ENCODE results near the gene SPAG16.

The SPAG16 gene

DNA sequence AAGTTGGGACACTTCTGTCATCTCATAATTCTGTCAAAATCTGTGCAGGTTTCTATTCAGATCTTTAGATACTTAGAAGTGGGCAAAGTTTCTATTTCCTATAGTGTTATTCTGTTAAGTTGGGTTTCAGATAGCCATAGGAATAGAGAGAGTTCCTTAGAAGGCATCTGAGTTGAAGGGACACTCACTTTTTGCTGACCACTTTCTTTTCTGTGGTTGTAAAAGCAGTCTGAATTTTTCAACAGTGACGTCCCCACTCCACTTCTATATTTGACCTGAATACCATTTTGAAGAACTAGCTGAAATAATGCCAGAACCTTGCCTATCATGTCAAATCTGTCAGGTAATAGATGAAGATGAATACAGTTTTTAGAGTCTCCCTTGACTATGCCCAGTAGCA, 267.3 kb downstream of the SPAG16 start:
- TF ChIP-seq SUZ12 (IDR thresholded peaks at IDR 0.05; ENCODE audit: extremely low read depth, insufficient read depth, insufficient read length) (no peak), YY1 (IDR thresholded peaks at IDR 0.05; ENCODE audit: insufficient read depth, insufficient read length) (no peak), ZNF274 (IDR thresholded peaks at IDR 0.05; ENCODE audit: low read depth, low read length) (no peak)
- no peak overlapping the region for H3K9ac ChIP-seq (ENCODE audit: insufficient read length, low read depth)

DNA sequence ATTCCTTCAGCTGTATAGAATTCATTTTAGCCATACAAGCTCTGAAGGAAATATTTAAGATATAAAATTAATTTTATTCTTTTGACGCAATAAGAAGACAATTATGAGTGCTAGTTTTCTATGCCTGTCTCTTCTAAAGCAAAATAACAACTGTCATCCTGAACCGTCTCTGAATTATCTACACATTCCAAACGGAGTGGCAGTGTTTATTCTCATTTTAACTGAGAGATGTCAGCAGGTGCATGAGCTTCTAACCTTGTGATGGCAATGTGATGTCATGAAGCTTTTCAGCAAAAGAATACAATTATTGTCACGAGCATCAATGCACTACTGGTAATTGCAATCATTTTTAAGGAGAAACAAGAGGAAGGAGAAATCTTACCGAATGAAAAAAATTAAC, 274.8 kb downstream of the SPAG16 start:
- Histone ChIP-seq H3K4me1 (ENCODE audit: insufficient read depth, insufficient read length) (no peaks in the 10 kb centered on the region), H3K4me3 (ENCODE audit: insufficient read length, low read depth) (no peak overlapping the region), H3K9ac (ENCODE audit: insufficient read length, low read depth) (no peak overlapping the region), H3K36me3 (ENCODE audit: insufficient read depth, insufficient read length, low read length) (no peaks in the 10 kb centered on the region), H3K9me3 (ENCODE audit: insufficient read depth, low read length) (no peaks in the 10 kb centered on the region), H3K27me3 (ENCODE audit: insufficient read depth, insufficient read length) (no peaks in the 10 kb centered on the region)
- DNase-seq (ENCODE audit: low read depth, low spot score): no peak
- no peak for TF ChIP-seq SUZ12 (IDR thresholded peaks at IDR 0.05; ENCODE audit: extremely low read depth, insufficient read depth, insufficient read length)
- no peak for TF ChIP-seq ZNF274 (IDR thresholded peaks at IDR 0.05; ENCODE audit: low read depth, low read length)
- TF ChIP-seq YY1 (IDR thresholded peaks at IDR 0.05; ENCODE audit: insufficient read depth, insufficient read length): no peak

More for the DNA sequence above, 267.3 kb downstream of the SPAG16 start:
- Histone ChIP-seq H3K27me3 (ENCODE audit: insufficient read depth, insufficient read length) (no peaks in the 10 kb centered on the region), H3K9me3 (ENCODE audit: insufficient read depth, low read length) (no peaks in the 10 kb centered on the region), H3K4me1 (ENCODE audit: insufficient read depth, insufficient read length) (no peaks in the 10 kb centered on the region), H3K36me3 (ENCODE audit: insufficient read depth, insufficient read length, low read length) (no peaks in the 10 kb centered on the region), H3K4me3 (ENCODE audit: insufficient read length, low read depth) (no peak overlapping the region)
- DNase-seq (ENCODE audit: low read depth, low spot score): no peak

DNA sequence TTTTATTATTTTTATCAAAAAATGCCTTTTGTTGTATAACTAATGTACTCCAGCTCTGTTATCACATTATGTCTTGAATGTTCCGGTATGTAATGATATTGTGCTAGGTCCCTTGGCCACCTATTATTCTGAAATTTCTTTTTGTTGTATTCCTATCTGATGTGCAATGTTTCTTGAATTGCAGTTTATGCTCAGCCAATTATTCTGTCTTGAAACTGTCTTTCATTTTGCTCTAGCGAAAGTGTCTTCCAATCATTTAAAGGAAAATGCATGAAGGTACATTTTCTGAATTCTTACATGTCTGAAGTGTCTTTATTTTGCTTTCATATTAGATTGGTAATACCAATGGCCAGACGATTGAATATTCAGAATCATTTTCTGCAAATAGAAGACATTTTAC, 277.5 kb downstream of the SPAG16 start:
- no peak for DNase-seq (ENCODE audit: low read depth, low spot score)
- Histone ChIP-seq H3K9me3 (ENCODE audit: insufficient read depth, low read length) (no peaks in the 10 kb centered on the region), H3K36me3 (ENCODE audit: insufficient read depth, insufficient read length, low read length) (no peaks in the 10 kb centered on the region), H3K27me3 (ENCODE audit: insufficient read depth, insufficient read length) (no peaks in the 10 kb centered on the region), H3K4me3 (ENCODE audit: insufficient read length, low read depth) (no peak overlapping the region), H3K9ac (ENCODE audit: insufficient read length, low read depth) (no peak overlapping the region), H3K4me1 (ENCODE audit: insufficient read depth, insufficient read length) (no peaks in the 10 kb centered on the region)
- TF ChIP-seq ZNF274 (IDR thresholded peaks at IDR 0.05; ENCODE audit: low read depth, low read length): no peak
- TF ChIP-seq SUZ12 (IDR thresholded peaks at IDR 0.05; ENCODE audit: extremely low read depth, insufficient read depth, insufficient read length): no peak
- TF ChIP-seq YY1 (IDR thresholded peaks at IDR 0.05; ENCODE audit: insufficient read depth, insufficient read length): no peak

DNA sequence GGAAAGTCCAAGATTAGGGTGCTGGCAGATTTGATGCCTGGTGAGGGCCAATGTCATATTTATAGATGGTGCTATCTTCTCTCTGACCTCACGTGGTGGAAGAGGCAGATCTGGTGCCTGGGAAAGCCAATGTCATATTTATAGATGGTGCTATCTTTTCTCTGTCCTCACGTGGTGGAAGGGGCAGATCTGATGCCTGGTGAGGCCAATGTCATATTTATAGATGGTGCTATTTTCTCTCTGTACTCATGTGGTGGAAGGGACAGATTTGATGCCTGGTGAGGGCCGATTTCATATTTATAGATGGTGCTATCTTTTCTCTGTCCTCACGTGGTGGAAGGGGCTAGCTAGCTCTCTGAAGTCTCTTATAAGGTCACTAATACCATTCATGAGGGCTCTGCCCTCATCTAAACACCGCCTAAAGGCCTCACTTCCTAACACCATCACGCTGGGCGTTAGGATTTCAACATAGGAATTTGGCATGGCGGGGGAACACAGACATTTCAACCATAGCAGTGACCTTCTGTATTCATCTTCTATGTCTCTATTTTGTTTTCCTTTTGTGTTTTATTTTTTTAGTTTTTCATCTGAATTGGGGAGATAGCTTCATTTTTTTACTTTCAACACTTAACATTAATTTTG, 278.4 kb downstream of the SPAG16 start:
- Histone ChIP-seq H3K4me3 (ENCODE audit: insufficient read length, low read depth) (no peak overlapping the region), H3K27me3 (ENCODE audit: insufficient read depth, insufficient read length) (no peaks in the 10 kb centered on the region), H3K4me1 (ENCODE audit: insufficient read depth, insufficient read length) (no peaks in the 10 kb centered on the region), H3K9me3 (ENCODE audit: insufficient read depth, low read length) (no peaks in the 10 kb centered on the region), H3K9ac (ENCODE audit: insufficient read length, low read depth) (no peak overlapping the region), H3K36me3 (ENCODE audit: insufficient read depth, insufficient read length, low read length) (no peaks in the 10 kb centered on the region)
- TF ChIP-seq YY1 (IDR thresholded peaks at IDR 0.05; ENCODE audit: insufficient read depth, insufficient read length): no peak
- TF ChIP-seq ZNF274 (IDR thresholded peaks at IDR 0.05; ENCODE audit: low read depth, low read length): no peak
- no peak for TF ChIP-seq SUZ12 (IDR thresholded peaks at IDR 0.05; ENCODE audit: extremely low read depth, insufficient read depth, insufficient read length)
- DNase-seq (ENCODE audit: low read depth, low spot score): no peak

DNA sequence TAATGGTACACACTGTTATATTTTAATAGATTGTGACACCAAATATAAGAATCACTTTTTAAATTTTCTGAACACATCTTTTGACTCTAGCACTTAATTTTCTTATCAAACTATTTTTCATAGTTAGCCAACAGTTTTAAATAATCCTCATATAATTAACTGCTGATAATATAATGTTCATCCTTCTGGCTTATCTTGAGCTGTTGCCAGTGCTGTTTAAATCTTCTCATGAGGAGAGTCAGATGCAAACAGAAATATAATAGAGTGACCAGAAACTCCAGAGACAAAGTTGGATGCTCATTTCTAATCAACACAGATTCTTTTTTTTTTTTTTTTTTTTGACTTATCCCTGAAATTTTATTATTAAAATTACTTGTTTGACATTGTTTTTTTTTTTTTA, 282.6 kb downstream of the SPAG16 start:
- Histone ChIP-seq H3K9ac (ENCODE audit: insufficient read length, low read depth) (no peak overlapping the region), H3K4me3 (ENCODE audit: insufficient read length, low read depth) (no peak overlapping the region), H3K36me3 (ENCODE audit: insufficient read depth, insufficient read length, low read length) (no peaks in the 10 kb centered on the region), H3K27me3 (ENCODE audit: insufficient read depth, insufficient read length) (no peaks in the 10 kb centered on the region), H3K4me1 (ENCODE audit: insufficient read depth, insufficient read length) (no peaks in the 10 kb centered on the region), H3K9me3 (ENCODE audit: insufficient read depth, low read length) (no peaks in the 10 kb centered on the region)
- DNase-seq (ENCODE audit: low read depth, low spot score): no peak
- TF ChIP-seq YY1 (IDR thresholded peaks at IDR 0.05; ENCODE audit: insufficient read depth, insufficient read length) (no peak), ZNF274 (IDR thresholded peaks at IDR 0.05; ENCODE audit: low read depth, low read length) (no peak), SUZ12 (IDR thresholded peaks at IDR 0.05; ENCODE audit: extremely low read depth, insufficient read depth, insufficient read length) (no peak)

DNA sequence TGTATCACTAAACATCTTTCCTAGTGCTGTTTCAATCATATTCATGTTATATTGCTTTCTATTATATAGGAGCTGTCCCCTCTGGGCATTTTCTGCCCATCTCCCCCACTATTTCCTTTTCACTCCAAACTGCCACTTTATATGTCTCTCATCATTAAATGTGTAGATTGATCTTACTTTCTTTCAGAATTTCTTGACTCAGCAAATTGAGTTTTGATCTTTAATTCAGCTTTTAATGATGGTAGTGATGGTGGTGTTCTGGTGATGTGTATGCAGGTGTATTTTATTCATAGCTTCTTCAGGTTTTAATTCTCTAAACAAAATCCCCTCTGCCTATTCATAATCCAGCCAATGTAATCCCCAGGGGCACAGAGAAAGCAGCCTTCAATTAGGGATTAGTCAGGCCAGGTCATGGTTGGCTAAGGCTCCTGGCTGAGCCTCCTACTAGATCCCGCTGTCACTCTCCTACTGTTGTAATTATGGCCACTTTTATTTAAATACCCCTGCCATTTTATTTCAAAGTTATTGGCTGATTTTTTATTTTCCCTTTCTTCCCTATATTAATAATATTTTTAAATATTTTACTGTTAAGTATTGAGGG, 325.4 kb downstream of the SPAG16 start:
- no peaks in the 10 kb centered on the region for H3K36me3 ChIP-seq (ENCODE audit: insufficient read depth, insufficient read length, low read length)
- no peak for DNase-seq (ENCODE audit: low read depth, low spot score)
- no peaks in the 10 kb centered on the region for H3K27me3 ChIP-seq (ENCODE audit: insufficient read depth, insufficient read length)
- H3K9ac ChIP-seq (ENCODE audit: insufficient read length, low read depth): no peak overlapping the region
- TF ChIP-seq YY1 (IDR thresholded peaks at IDR 0.05; ENCODE audit: insufficient read depth, insufficient read length) (no peak), ZNF274 (IDR thresholded peaks at IDR 0.05; ENCODE audit: low read depth, low read length) (no peak), SUZ12 (IDR thresholded peaks at IDR 0.05; ENCODE audit: extremely low read depth, insufficient read depth, insufficient read length) (no peak)
- no peak overlapping the region for H3K4me3 ChIP-seq (ENCODE audit: insufficient read length, low read depth)
- no peaks in the 10 kb centered on the region for H3K4me1 ChIP-seq (ENCODE audit: insufficient read depth, insufficient read length)
- H3K9me3 ChIP-seq (ENCODE audit: insufficient read depth, low read length): no peaks in the 10 kb centered on the region

DNA sequence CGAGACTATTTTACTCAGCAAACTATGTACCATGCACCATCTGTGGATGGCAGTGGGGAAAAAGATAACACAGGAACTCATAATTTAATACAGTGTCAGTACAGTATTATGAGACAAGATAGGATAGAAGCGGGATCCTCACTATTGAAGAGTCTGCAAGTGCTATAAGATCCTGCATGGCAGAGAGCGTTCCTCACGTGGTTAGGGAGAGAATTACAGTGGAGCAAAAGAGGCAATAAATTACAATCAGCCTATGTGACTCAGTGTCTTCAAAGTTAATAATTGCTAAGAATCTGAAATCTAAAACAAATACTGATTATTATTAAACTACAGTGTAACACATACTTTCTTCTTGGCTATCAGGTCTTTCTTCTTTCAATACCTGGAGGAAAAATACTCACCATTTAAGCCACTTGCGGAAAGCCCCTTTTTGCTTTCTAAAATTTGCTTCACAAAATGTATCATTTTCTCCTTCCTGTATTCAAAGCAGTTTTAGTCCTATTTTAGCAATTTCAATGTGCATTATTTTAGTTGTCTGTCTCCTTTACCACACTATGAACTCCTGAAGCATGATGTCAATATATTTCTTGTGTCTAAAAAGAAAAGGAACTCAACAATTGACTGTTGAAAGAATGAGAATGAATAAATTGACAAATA, 342.9 kb downstream of the SPAG16 start:
- H3K36me3 ChIP-seq (ENCODE audit: insufficient read depth, insufficient read length, low read length): no peaks in the 10 kb centered on the region
- H3K9me3 ChIP-seq (ENCODE audit: insufficient read depth, low read length): 0 out of 2 replicates have a peak, but pooled peaks cover 1% of the 10 kb centered on the region
- H3K9ac ChIP-seq (ENCODE audit: insufficient read length, low read depth): no peak overlapping the region
- DNase-seq (ENCODE audit: low read depth, low spot score): no peak
- no peaks in the 10 kb centered on the region for H3K27me3 ChIP-seq (ENCODE audit: insufficient read depth, insufficient read length)
- no peaks in the 10 kb centered on the region for H3K4me1 ChIP-seq (ENCODE audit: insufficient read depth, insufficient read length)
- no peak overlapping the region for H3K4me3 ChIP-seq (ENCODE audit: insufficient read length, low read depth)
- TF ChIP-seq SUZ12 (IDR thresholded peaks at IDR 0.05; ENCODE audit: extremely low read depth, insufficient read depth, insufficient read length): no peak
- no peak for TF ChIP-seq ZNF274 (IDR thresholded peaks at IDR 0.05; ENCODE audit: low read depth, low read length)
- no peak for TF ChIP-seq YY1 (IDR thresholded peaks at IDR 0.05; ENCODE audit: insufficient read depth, insufficient read length)

Measured in NT2/D1 (cell line).